NCI-H2227 (cell line): ENCODE data around the gene SLC7A8.
A peak's percentile ranks its signal among the peaks of the same experiment; 100 is the strongest.

Experiments used
- DNase-seq: peaks from one replicate; lab custom pipeline; 2025; ENCODE audit not compliant: unreplicated experiment; lab: John Stamatoyannopoulos, UW

Gene SLC7A8

DNA sequence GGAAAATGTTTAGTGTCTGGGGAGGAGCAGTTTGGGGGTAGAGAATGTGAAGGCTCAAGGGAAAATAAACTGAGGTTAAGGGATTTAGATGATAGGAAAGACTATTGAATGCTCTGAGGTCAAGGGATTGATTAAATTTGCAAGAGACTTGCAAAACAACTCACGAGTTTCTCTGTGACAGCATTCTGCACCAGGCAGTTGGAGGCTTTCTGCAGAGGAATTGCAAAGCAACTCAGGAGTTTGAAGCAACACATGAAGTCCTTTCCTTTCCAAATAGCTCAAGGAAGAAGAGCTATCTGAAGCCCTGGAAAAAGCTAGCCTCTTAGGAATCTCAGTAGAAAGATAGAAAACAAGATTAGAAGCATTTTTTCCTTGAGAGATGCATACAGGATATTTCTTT lies 23.9 kb downstream of the SLC7A8 start:
- DNase-seq, result no peak

DNA sequence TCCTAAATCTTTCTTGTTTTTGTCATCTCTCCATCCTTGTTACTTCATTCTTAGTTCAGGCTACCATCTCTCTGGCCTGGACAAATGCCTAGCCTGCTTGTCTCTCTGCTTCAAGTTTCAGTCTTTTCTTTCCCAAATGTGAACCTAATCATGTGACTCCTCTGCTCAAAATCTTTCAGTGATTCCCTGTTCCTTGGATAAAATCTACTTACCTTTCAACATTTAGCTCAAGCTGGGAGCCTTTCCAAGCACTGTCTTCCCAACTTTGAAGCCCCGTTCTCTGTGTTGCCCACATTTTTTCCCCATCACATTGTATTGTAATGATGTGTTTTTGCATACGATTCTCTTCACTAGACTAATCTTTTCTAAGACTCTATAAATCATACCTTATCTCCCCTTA lies 24.7 kb downstream of the SLC7A8 start:
- DNase-seq, result no peak

DNA sequence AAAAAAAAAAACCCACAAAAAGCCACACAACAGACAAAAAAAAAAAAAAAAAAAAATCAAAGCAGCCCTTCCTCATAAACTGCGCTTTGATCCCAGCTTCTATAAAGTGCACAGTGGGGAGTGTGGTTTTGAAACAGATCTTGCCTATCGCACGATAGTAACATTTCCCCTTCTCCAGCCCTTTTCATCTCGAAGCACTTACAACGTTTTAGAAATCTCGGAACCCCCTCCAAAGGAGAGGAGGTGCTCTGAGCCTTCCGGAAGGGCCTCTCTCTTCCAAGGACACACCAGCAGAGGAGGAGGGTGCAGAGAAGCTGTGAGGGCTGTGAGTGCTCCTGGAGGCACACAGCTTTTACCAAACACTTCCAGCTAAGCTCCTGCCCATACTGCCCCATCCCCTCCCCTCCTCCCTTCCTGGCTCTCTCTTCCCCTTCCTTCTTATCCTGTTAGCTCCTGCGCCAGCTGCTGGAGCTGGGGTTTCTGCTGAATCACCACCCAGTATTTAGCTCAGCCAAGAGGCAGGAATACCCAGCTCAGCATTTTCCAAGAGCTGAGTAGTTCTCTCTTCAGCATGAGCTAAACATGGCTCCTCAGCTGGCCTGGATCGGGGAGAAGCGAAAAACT lies 28.4 kb downstream of the SLC7A8 start:
- DNase-seq, result peak; percentile 44

DNA sequence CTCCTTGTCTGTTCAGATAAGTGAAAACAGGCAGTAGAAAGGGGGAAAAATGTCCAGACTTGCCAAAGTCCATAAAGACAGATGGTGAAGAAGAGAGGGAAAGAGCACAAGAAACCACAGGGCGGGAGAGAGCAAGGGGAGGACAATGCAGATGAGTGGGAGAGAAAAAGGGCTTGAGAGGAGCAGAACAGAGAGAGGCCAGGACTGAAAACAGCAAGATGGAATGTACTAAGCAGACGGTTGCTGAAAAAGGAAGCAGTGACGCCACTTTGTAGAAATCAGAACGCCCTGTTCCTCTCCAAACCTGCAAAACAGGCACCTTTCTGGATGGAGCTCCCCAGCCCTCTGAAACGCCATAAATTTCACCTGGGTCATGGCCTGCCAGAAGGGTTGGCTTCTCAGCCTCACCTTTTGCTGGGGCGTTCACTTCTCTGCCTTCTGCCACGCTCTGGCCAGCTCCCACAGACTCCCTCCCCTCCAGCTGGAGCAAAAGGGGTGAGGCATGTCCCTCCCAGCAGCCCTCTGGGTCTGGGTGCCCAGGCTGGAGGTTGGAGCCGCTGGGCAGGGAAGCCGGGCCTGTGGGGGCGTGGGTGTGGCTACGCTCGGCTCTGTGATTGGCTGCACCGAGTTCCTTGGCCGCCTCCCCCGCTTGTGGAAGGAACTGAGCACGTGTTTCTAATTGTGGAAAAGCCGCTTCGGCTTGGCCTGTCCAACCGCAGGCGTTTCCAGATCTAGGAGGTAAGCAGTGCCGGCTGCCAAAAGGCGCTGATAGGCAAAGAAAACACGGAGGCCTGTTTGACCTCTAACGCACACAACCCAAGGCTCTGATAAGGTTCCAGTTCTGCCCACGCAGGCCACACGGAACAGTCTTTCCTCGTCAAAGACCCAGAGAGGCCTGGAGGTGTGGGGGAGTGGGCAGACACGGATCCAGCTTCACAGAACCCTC lies 29.3 kb downstream of the SLC7A8 start:
- DNase-seq, result no peak

DNA sequence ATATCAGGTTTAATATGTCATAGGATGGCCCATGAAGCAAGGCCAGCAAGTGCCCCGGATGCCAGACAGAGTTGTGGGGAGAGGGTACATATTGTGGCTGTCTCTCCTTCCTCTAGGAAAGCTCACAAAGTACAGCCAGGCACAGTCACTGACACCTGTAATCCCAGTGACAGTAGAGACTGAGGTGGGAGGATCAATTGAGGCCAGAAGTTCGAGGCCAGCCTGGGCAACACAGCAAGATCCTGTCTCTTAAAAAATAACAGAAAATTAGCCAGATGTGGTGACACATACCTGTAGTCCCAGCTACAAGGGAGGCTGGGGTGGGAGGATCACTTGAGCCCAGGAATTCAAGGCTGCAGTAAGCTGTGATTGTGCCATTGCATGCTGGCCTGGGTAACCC lies 32.1 kb downstream of the SLC7A8 start:
- DNase-seq, result no peak

DNA sequence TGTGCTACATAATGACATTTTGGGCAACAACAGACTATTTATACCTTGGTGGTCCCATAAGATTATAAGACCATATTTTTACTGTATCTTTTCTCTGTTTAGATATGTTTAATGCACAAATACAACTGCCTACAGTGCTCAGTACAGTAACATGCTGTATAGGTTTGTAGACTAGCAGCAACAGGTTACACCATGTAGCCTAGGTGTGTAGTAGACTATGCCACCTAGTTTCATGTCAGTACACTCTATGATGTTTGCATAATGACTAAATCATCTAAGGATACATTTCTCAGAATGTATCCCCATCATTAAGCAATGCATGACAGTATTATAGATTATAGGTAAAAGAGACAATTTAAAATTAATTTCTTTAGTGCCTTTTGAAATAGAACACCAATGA lies 33.7 kb downstream of the SLC7A8 start:
- DNase-seq, result no peak

DNA sequence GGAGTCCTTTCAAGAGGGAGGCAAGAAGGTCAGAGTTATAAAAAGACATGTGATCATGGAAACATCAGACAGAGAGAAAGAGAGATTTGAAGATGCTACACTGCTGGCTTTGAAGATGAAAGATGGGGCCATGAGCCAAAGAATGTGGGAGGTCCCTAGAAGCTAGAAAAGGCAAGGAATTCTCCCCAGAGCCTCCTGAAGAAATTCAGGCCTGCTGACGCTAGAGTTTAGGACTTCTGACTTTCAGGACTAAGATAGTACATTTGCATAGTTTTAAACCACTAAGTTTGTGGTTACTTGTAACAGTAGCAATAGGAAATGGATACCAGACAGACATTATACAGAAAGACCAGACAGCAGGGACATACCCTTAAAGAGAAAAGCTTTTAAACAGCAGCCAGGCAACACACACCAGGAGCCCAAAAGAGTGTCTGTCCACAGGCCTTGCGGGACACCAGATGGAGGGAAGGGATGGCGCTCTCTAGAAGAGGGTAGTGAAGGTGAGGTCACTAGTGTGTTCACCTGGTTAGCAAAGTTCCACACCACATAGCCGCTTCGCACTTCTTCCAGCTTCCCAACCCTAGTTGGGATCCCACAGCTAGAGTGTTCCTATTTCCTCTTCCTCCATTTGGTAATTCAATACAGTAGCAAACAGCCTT lies 34.7 kb downstream of the SLC7A8 start:
- DNase-seq, result no peak

DNA sequence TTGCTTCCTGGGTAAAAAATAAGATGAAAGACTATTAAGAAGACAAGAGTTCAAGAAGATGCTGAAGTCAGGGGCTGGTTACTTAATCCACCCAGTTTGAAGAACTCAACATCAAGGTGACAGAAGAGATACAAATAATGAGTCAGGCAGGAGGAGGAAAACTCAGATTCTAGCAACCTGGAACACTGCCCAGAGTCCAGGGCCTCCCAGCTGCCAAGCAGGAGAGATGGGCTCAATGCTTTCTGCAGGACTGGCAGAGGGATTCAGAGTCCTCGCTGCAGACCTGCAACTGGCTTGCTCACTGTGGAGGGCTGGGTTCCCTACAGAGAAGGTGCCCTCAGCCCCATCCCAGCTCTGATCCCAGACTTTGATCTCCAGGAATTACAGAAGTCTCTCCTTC lies 35.8 kb downstream of the SLC7A8 start:
- no peak for DNase-seq

DNA sequence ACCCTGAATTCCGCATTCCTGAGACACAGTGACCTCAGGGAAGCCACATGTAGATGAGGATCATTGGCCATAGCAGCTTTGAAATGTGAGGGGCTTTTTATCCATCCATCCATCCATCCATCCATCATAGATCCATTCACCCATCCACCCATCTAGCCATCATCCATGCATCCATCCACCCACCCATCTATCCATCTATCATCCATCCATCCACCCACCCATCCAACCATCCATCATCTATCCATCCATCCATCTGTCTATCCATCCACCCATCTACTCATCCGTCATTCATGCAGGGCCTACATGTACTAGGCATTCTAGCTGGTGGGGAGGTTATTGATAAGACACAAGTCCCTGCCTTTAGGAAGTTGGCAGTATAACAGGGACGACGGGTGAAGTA lies 36.5 kb downstream of the SLC7A8 start:
- DNase-seq, result no peak

DNA sequence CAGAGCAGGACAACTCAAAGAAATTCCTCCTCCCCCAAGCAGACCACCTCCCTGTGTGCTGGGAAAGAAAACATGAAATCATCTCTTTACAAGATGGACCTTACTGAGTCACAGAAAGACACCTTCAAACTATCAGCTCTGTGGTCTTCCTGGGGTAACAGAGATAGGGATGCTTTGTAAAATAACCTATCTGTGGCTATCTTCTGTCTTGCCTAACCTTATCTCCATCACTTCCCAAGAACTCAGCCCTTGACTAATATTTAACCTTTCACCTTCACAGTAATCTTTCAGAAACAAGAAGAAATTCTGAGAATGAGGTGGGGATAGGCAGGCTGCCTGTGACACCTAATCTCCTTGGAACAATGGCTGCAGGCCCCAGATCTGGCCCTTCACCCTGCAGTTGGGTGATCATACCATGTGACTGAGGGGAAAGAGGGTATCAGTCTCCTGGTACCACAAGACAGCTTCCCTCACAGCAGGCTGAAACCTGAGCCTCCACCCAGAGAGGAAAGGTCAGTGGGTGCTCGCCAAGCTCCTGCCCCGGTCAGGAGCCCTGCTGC lies 37.0 kb downstream of the SLC7A8 start:
- no peak for DNase-seq

DNA sequence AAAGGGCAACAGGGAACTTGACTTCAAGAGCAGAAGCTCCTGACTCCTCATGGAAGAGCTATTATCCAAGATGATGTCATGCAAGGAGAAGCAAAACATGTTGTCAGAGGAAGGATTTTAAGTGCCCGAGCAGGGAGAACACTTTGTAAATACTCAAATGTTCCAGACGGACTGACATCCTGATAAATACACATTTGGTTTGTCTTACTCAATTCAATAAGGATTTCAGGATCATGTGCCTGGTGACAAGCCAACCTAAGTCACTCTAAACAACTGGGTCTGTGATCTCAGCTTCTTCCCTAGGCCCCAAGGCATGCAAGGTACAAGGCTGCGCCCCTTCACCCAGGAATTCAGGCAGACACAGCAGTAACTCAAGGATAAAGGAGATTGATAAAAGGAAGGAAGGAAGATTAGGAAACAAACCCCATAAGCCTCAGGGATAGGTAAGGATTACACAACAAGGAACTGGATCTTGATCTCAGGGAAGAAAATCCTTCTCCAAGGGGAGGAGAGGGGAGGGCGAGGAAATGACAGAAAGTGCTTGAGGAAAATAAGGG lies 37.6 kb downstream of the SLC7A8 start:
- DNase-seq, result no peak

DNA sequence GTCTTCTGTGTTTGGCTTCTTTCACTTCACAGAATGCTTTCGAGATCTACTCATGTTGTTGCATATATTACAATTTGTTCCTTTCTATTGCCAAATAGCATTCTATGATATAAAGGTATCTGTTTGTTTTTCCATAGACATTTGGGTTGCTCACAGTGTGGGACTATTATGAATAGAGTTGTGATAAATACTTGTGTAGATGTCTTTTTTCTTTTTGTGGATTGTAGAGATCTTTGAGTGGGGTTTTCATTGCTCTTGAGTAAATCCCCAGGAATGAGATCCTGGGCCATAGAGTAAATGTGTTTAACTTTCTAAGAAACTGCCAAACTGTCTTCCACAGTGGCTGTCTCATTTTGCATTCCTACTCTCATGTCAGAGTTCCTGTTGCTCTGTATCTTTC lies 39.5 kb downstream of the SLC7A8 start:
- no peak for DNase-seq

DNA sequence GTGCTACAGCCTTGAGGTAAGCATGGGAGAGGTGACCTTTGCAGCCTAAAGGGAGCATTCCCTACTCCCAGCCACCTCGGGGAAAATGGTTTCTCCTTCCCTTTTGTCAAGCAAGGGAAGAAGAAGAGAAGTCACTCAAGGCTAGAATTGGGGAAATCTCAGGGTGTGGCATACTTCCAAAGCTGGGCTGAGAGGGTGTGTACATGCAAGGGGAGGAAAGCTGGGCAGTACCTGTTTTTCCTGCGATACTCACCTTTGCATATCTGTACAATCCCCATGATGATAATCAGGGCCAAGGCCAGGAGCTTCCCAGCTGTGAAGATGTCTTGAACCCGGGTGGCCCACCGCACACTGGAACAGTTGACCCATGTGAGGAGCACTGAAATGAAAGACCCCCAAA lies 40.6 kb downstream of the SLC7A8 start:
- no peak for DNase-seq

DNA sequence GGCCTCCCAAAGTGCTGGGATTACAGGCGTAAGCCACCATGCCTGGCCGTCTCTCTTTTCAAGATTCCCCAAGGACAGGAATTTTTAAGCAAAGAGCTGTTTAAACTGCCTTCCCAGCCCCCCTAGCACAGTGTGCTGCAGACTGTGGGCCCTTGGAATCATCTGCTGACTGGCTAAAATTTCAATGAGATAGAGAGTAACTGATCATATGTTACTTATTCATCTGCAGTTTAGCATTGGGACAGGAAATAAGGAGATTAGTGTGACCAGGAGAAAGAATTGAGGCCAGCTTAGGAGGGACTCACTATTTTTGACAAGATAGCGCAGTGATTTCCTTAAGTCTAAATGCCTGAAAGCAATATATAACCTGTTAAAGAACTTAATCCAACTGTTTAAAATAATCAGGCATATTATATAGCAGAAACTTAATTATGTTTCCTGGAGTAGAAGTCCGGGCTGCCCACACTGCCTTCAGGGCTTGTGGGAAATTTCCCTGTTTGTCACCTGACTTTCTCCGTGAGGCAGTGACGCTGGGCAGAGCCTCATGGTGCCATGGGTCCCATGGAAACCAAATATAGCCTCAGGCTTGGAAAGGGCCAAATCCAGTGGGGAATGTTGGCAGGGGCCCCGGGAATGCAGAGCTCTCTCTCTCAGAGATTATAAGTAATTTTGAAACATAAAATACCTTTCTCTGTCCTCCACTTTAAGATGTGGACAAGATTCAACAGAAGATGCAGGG lies 41.6 kb downstream of the SLC7A8 start:
- DNase-seq, result no peak

DNA sequence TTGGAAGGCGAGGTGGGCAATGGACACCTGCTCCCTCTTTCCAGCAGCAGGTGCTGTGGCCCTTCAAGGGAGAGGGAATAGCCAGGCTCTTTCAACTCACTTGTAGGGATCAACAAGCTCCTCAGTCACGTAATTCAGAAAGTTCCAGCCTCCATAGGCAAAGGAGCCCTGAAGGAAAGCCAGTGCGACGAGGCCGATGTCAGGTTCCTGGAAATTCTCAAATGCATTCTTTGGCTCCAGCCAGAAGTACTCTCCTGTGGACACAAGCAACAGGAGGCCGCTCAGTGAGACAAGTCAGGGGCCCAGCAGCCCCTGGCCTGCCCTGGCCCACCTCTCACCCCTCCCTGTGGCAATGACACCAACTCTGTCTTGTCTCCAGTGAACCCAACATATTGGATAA lies 43.1 kb downstream of the SLC7A8 start:
- no peak for DNase-seq

DNA sequence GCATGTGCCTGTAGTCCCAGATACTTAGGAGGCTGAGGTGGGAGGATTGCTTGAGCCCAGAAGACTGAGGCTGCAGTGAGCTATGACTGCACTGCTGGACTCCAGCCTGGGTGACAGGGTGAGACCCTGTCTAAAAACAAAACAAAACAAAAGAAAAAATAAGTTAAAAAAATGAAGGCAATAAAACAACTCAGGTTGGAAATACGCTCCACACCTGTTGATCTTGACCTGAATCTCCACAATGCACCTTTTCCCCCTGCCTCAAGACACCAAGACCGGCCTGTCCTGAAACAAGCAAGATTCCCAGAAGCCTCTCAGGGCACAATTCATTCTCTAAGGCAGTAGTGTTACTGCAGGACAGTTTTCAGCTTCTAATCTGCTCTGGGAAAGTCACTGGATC lies 43.6 kb downstream of the SLC7A8 start:
- no peak for DNase-seq

DNA sequence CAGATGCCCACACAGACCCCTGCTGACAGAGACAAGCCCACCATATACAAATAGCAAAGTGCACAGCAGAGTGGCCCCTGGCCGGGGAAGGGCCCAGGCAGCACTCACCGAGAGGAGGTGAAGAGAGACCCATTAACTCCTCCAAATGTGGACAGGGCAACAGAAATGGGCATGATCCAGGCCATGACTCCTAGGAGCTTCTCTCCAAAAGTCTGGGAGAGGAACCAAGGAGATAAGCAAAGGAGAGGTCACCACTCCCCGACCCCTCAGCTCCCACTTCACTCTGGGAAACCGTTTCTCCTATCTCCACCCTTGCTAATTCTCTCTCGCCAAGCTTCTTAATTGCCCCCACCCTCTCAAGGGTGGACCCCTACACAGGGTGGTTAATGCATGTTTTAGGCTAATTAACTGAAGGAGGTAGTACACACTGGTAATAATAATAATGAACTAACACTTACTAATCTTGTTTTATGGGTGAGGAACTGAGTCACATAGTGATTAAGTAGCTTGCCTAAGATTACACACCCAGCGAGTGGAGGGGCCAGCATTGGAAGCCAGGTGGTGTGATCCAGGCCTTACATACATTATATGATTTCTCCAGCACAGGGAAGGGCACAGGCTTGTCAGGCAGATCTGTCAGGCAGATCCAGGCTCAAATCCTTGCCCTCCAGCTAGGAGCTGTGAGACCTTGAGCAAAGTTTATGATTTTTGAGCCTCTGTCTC lies 45.5 kb downstream of the SLC7A8 start:
- DNase-seq, result no peak

DNA sequence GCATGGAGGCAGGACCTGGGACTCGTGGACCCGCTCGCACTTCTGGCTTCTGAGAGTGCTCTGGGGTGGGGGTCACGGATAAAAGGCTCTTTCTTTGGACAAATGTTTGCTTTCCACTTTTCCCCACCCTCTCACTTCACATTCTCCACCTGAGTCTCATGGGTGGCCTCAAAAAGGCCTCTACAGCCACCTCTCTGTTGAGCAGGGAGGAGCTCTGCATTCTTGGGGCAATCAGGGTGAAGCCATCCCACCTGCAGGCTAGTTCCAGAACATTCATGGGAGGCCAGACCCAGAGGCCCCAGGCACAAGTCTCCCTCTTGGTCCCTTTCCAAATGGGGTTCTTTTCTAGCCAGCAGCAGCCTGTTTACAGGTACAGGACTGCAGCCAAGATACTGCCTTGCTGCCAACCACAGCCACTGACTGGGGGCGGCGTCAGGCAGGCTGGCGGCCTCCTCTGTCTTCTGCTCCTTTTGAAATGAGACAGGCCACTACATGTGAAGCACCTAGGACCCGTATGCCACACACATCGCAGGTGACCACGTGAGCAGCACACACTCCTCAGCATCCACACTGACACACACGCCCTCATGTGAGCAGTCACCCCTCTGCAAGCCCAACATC lies 46.2 kb downstream of the SLC7A8 start:
- no peak for DNase-seq

DNA sequence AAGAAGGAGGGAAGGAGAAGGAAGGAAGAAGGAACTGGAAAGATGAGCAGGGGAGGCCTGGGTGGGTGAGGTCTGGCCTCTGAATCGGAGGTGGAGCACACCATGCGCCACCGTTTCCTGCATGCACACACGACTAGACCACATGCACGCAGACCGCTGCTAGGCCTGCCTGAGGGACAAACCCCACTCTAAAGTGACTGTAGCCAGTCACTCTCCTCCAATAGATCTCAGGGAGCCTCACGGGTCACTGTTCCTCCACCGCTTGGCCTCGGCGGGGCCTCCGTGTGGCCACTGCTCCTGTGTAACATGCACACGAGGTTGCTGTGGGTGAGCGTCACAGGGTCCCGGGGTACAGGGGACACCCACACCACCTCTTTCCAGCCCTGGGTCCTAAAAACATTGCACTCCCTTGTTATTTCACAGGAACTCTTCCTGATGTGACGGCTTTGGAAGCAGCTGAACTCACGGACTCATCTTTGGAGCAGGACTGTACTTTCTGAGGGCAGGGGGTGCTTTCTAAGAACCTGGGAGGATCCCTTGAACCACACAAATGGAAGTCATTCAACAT lies 46.8 kb downstream of the SLC7A8 start:
- DNase-seq, result no peak
